Fibroblast of lung (primary cell): Measurements from ENCODE around the gene CD1D. TPM values are rescaled to one million over a fixed set of nuclear protein-coding genes. Genes with fewer than 3 reads are reported as not detected.

Experiments
- DNase-seq, 2 donors: peaks; one replicate each; pipeline versions ENCODE4 v3.0.0 to v3.0.0-alpha.2; 2010; ENCODE audit warnings: low read depth in 2 of 2
- H2AFZ ChIP-seq: 2 replicates; pipeline ENCODE4 v1.5.1; 2012; ENCODE audit warnings: low read length, control low read depth, inconsistent platforms
- H3K27ac ChIP-seq: 2 replicates; pipeline ENCODE4 v1.5.1; 2011; ENCODE audit warnings: low read length, control low read depth; ENCODE audit not compliant: insufficient read depth
- H3K27me3 ChIP-seq: 2 replicates; pipeline ENCODE4 v1.5.1; 2011; ENCODE audit warnings: mild to moderate bottlenecking, low read length; ENCODE audit not compliant: control insufficient read depth, insufficient read depth
- H3K36me3 ChIP-seq: 2 replicates; pipeline ENCODE4 v1.5.1; 2011; ENCODE audit warnings: low read length; ENCODE audit not compliant: control insufficient read depth, insufficient read depth
- H3K4me1 ChIP-seq: 2 replicates; pipeline ENCODE4 v1.5.1; 2011; ENCODE audit warnings: low read length; ENCODE audit not compliant: control insufficient read depth, insufficient read depth; ENCODE audit errors: extremely low read depth
- H3K4me2 ChIP-seq: 2 replicates; pipeline ENCODE4 v1.5.1; 2011; ENCODE audit warnings: low read length, control low read depth; ENCODE audit not compliant: insufficient read depth; ENCODE audit errors: extremely low read depth
- H3K4me3 ChIP-seq, 4 experiments: fragments of 200-600 bp in 1 of 4; sonication (generic) in 1 of 4; replicated peaks in 1 of 4; 2 replicates each; pipeline ENCODE4 v1.5.1; 2011 to 2016; ENCODE audit warnings: low read length in 4 of 4, low read depth in 3 of 4, mild to moderate bottlenecking in 3 of 4, control low read depth in 2 of 4, inconsistent platforms in 1 of 4, mixed read lengths in 1 of 4; ENCODE audit not compliant: insufficient read depth in 1 of 4; ENCODE audit errors: control extremely low read depth in 1 of 4
- H3K79me2 ChIP-seq: 2 replicates; pipeline ENCODE4 v1.5.1; 2012; ENCODE audit warnings: mild to moderate bottlenecking, low read length, inconsistent platforms; ENCODE audit not compliant: control insufficient read depth, insufficient read depth
- H3K9ac ChIP-seq: 2 replicates; pipeline ENCODE4 v1.5.1; 2011; ENCODE audit warnings: mild to moderate bottlenecking, low read length, control low read depth; ENCODE audit not compliant: insufficient read depth
- H3K9me3 ChIP-seq: 2 replicates; pipeline ENCODE4 v1.5.1; 2012; ENCODE audit warnings: low read depth, low read length; ENCODE audit not compliant: control insufficient read depth, insufficient read depth
- H4K20me1 ChIP-seq: 2 replicates; pipeline ENCODE4 v1.5.1; 2011; ENCODE audit warnings: low read length; ENCODE audit not compliant: control insufficient read depth, insufficient read depth; ENCODE audit errors: extremely low read depth
- CTCF ChIP-seq, 2 donors: IDR thresholded peaks in 1 of 2; conservative IDR thresholded peaks in 1 of 2; 1 replicate in 1 of 2; 2 replicates in 1 of 2; pipeline ENCODE4 v1.5.1; 2011 to 2012; ENCODE audit warnings: low read length in 2 of 2, control low read depth in 1 of 2, inconsistent platforms in 1 of 2, low read depth in 1 of 2, mild to moderate bottlenecking in 1 of 2
- EZH2 ChIP-seq: IDR thresholded peaks from 2 replicates; pipeline ENCODE4 v1.5.1; 2012; ENCODE audit warnings: low read length, control low read depth, mild to moderate bottlenecking; ENCODE audit errors: missing control alignments
- polyA plus RNA-seq, 2 donors: library from polyadenylated mRNA; depleted of rRNA in 1 of 2; stranded (reverse) in 1 of 2; unstranded in 1 of 2; fragments of >200 nt; gene quantifications; 2 replicates each; pipeline ENCODE4 v1.2.1, GENCODE V29; 2011 to 2012; ENCODE audit warnings: missing spikeins in 1 of 2
- total RNA-seq: library from RNA; depleted of rRNA; stranded (reverse); fragments of >200 nt; gene quantifications from 2 replicates; pipeline ENCODE4 v1.2.1, GENCODE V29; 2014

Gene CD1D
- total and polyA plus RNA-seq, 2 donors (not counting 1 experiment from before 2014, with no cell fraction given) = 0.66 TPM; not detected in 1

- H3K9me3 ChIP-seq = no peaks in the 10 kb centered on the region
- TF ChIP-seq EZH2 (no peak), CTCF (conservative IDR thresholded peaks at IDR 0.05 in 1 of 2, IDR thresholded peaks at IDR 0.05 in 1 of 2; ENCODE audit: low read depth in 1 of 2, low read length in 2 of 2) (no peak)
- no peak overlapping the region for H3K4me3 ChIP-seq
- no peak overlapping the region for H3K27ac ChIP-seq
- no peaks in the 10 kb centered on the region for H4K20me1 ChIP-seq
- H3K9ac ChIP-seq = no peak overlapping the region
- H3K4me2 ChIP-seq = no peak overlapping the region
- H3K27me3 ChIP-seq = no peaks in the 10 kb centered on the region
- DNase-seq = no peak
- no peaks in the 10 kb centered on the region for H3K4me1 ChIP-seq
- H2AFZ ChIP-seq = no peak overlapping the region
- no peaks in the 10 kb centered on the region for H3K79me2 ChIP-seq
- no peaks in the 10 kb centered on the region for H3K36me3 ChIP-seq
Observed at GRCh38 chr1:158227904-158228623, 47.4 kb downstream of the CD1D start.

Other genes with a start within 250 kb of the CD1D start
- gene KIRREL1, start 187.2 kb upstream of the CD1D start, total RNA-seq = 83.0 and 123 TPM in 2 replicates
- 42.2 and 55.5 TPM in 2 replicates for gene KIRREL1, start 187.2 kb upstream of the CD1D start, polyA plus RNA-seq
- gene CD1A, start 73.5 kb downstream of the CD1D start, total RNA-seq = not detected in 2 replicates
- not detected in 2 replicates for gene CD1A, start 73.5 kb downstream of the CD1D start, polyA plus RNA-seq
- not detected in 2 replicates for gene CD1C, start 109.0 kb downstream of the CD1D start, total RNA-seq
- not detected in 2 replicates for gene CD1C, start 109.0 kb downstream of the CD1D start, polyA plus RNA-seq
- not detected in 2 replicates for gene CD1B, start 150.6 kb downstream of the CD1D start, total RNA-seq
- not detected in 2 replicates for gene CD1B, start 150.6 kb downstream of the CD1D start, polyA plus RNA-seq
- not detected in 2 replicates for gene CD1E, start 173.0 kb downstream of the CD1D start, total RNA-seq
- not detected in 2 replicates for gene CD1E, start 173.0 kb downstream of the CD1D start, polyA plus RNA-seq
- not detected in 2 replicates for gene OR10T2, start 218.6 kb downstream of the CD1D start, total RNA-seq
- not detected in 2 replicates for gene OR10T2, start 218.6 kb downstream of the CD1D start, polyA plus RNA-seq
- not detected in 2 replicates for gene OR10K2, start 245.3 kb downstream of the CD1D start, total RNA-seq
- not detected in 2 replicates for gene OR10K2, start 245.3 kb downstream of the CD1D start, polyA plus RNA-seq